Germinal center (tissue), 1 donor: ENCODE measurements around the gene CHL1.

Source experiments
- DNase-seq: peaks from one replicate; pipeline ENCODE4 v3.0.0; 2012; ENCODE audit warnings: mixed read lengths, low spot score

CHL1 gene

GRCh38 chr3:217099-217813 is 20.7 kb downstream of the CHL1 start:
- no peak for DNase-seq

GRCh38 chr3:217948-218347 is 21.4 kb downstream of the CHL1 start:
- no peak for DNase-seq

- no peak for DNase-seq
Measured at GRCh38 chr3:228442-229182, 32.0 kb downstream of the CHL1 start.

- no peak for DNase-seq
Measured at GRCh38 chr3:229183-229661, 32.7 kb downstream of the CHL1 start.

GRCh38 chr3:236881-237280 is 40.3 kb downstream of the CHL1 start:
- DNase-seq = no peak

GRCh38 chr3:242602-243355 is 46.2 kb downstream of the CHL1 start:
- DNase-seq = no peak

GRCh38 chr3:243356-243725 is 46.8 kb downstream of the CHL1 start:
- DNase-seq = no peak

- DNase-seq = no peak
Measured at GRCh38 chr3:244041-244440, 47.5 kb downstream of the CHL1 start.

- DNase-seq = no peak
Measured at GRCh38 chr3:247916-248315, 51.4 kb downstream of the CHL1 start.

GRCh38 chr3:248864-249520 is 52.4 kb downstream of the CHL1 start:
- DNase-seq = no peak

GRCh38 chr3:249587-250262 is 53.2 kb downstream of the CHL1 start:
- no peak for DNase-seq

- no peak for DNase-seq
Measured at GRCh38 chr3:256501-256900, 59.9 kb downstream of the CHL1 start.

GRCh38 chr3:257826-258225 is 61.3 kb downstream of the CHL1 start:
- no peak for DNase-seq

- no peak for DNase-seq
Measured at GRCh38 chr3:260898-261297, 64.3 kb downstream of the CHL1 start.

- DNase-seq = no peak
Measured at GRCh38 chr3:263393-263792, 66.8 kb downstream of the CHL1 start.

GRCh38 chr3:264394-265156 is 68.0 kb downstream of the CHL1 start:
- no peak for DNase-seq

GRCh38 chr3:267101-267500 is 70.5 kb downstream of the CHL1 start:
- DNase-seq = no peak

GRCh38 chr3:270688-271087 is 74.1 kb downstream of the CHL1 start:
- peak; percentile 11 for DNase-seq

- DNase-seq = no peak
Measured at GRCh38 chr3:274927-275326, 78.4 kb downstream of the CHL1 start.

GRCh38 chr3:277873-278272 is 81.3 kb downstream of the CHL1 start:
- DNase-seq = peak; percentile 34
